GM12874 (cell line): Measurements from ENCODE around the gene TEX14.
A peak's percentile ranks its signal among the peaks of the same experiment; 100 is the strongest.

ENCODE experiments used
- TF ChIP-seq, protein P1 (sequence below): IDR thresholded peaks from 2 replicates; pipeline ENCODE4 v1.5.1; 2011; ENCODE audit warnings: low read depth, mild to moderate bottlenecking, control low read depth, low read length, moderate library complexity; ENCODE audit not compliant: insufficient read depth

Gene TEX14

DNA sequence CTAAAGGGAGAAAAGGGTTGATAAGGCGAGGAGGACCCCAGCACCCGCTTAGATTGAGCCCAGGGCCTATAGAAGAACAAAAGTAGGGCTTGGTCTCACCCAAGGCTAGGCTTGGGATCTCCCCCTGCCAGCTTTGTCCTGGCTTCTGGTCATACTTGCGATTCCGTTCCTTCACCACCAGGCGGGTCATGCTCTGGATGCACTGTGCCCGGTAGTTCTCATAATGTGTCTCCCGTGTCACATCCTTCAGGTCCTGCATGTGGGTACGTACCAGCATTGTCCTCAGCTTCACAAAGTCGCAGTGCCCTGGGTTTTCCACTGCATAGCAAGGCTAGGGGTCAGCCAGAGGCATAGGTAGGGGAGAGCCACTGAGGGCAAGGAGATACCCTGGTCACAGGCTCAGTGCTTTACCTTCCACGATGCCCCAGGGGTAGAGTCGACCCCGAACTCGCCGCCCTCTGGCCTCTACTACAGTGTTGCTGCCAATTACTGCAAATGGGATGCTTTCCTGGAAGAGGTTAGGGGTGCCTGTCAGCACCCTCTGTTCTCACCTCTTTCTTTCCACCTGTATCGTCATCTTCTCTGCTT, 170.9 kb downstream of the TEX14 start:
- TF ChIP-seq, protein P1, sequence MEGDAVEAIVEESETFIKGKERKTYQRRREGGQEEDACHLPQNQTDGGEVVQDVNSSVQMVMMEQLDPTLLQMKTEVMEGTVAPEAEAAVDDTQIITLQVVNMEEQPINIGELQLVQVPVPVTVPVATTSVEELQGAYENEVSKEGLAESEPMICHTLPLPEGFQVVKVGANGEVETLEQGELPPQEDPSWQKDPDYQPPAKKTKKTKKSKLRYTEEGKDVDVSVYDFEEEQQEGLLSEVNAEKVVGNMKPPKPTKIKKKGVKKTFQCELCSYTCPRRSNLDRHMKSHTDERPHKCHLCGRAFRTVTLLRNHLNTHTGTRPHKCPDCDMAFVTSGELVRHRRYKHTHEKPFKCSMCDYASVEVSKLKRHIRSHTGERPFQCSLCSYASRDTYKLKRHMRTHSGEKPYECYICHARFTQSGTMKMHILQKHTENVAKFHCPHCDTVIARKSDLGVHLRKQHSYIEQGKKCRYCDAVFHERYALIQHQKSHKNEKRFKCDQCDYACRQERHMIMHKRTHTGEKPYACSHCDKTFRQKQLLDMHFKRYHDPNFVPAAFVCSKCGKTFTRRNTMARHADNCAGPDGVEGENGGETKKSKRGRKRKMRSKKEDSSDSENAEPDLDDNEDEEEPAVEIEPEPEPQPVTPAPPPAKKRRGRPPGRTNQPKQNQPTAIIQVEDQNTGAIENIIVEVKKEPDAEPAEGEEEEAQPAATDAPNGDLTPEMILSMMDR = peak; percentile 55; the same call in 1 of the 2 replicates

DNA sequence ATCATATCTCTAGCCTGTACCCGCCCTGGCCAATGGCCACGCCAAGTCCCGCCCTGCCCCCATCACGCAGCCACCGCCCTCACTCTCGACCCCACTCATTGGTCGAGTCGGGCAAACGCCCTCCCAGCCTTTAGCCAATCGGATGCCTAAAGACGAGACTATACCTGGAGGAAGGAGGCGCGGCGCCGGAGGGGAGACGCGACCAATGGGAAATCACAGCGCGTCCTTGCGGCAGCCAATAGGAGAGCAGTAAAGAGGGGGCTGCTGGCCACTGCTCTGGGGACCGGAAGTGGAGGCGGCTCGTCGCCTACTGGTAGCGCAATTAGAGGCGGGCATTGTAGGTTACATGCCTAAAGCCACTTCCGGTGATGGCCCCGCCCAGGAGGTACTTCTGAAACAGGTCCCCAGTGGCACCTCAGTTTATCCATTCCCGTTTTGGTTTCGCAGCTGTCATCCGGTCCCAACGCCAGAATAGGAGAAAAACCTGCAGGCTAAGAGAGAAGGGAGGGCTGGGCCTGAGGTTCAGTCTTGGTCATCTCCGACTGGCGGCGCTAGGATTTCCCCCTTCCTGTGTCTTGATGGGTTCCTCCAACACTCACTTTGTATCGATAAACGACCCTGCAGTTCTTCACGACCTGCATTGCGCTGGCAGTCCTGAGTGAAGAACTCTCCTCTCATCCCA, 173.8 kb downstream of the TEX14 start:
- TF ChIP-seq, protein P1 = no peak

DNA sequence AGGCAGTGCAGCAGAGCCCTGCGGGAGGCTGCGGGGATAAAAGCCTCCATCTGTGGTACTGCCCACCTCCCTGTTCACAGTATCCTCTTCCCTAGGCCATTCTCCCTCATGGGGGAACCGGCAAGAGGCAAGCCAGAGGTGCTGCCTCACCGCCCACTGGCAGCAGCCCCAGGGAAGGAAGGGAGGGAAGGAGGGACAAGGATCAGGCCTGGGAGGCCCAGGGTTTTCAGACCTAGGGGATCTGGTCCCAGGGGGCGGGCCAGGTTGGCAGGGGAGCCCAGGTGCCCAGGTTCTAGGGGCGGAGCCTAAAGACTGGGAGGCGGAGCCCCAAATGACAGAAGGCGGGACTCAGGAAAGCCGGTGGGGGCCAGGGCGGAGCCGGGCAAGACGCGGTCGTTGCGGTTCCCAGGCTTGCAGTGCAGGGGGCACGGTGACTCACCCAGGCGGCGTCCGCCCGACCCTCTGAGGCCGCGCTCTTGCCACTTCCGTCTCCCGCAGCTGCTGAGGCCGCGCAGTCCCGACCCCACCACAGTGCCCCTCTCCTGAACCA, 174.4 kb downstream of the TEX14 start:
- TF ChIP-seq, protein P1 = no peak

DNA sequence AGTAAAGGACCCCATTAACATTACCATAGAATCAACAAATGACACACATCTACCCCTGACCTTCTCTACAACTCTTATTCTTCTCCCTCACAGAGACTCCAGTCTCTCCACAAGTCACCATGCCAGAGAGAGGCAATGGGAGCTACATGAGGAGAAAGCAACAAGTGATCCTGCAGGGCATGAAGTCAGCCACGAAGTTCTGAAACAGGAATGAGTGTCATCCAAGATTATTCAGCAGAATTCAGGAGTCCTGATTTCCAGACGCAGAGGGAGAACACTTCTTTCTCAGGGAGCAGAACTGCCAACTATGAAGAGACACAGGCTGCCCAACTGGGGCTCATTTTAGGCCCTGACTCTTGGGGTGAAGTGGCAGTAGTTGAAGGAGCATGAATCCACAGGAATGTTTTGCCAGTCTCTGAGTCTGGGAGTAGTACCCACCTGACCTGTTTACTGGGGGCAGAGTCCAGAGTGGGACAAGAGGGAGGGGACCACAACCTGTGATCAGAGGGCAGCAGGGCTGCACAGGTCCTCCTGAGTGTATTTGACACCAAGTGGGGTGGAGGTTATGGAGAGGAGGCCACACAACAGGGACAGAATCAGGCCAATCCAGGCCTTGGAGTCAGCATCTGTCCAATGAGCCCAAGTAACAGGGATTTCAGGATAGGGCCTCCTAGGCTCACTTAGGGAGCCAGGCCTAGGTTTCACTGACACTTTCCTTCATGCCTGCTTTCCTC, 175.0 kb downstream of the TEX14 start:
- TF ChIP-seq, protein P1 = no peak

DNA sequence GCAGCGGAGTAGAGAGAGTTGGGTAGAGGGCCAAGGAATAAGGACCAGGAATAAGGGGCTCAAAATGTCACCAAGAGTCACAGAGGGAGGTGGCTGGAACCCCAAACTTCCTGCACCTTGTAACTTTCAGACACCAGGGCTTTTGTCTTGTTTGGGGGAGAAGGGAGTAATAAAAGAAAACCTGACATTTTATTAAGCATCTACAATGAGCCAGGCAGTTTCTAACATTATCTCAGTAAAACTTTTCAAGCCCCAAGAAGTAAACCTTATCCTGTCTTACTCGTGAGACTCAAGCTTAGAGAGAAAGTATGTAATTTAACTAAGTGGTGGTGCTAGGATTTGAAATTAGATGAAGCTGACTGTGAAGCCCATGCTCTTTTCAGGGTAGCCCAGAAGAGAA, 176.6 kb downstream of the TEX14 start:
- TF ChIP-seq, protein P1 = no peak

DNA sequence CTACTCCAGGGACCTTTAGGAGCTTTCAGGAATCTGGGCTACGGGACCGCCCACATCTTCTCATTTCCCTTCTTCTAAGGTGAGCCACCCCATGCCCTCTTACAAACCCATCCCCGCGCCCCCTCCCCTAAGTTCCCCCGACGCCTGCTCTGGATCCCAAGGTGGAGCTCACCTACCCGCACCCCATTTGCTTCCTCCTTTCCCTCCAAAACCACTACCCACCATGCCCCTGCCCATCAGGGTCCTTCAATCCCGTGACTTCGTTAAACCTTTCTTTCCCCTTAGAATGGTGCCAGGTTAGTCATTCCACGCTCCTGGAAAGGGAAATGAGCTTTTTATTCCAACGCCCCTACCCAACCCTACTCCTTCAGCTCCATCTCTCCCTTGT, 177.1 kb downstream of the TEX14 start:
- TF ChIP-seq, protein P1 = no peak

DNA sequence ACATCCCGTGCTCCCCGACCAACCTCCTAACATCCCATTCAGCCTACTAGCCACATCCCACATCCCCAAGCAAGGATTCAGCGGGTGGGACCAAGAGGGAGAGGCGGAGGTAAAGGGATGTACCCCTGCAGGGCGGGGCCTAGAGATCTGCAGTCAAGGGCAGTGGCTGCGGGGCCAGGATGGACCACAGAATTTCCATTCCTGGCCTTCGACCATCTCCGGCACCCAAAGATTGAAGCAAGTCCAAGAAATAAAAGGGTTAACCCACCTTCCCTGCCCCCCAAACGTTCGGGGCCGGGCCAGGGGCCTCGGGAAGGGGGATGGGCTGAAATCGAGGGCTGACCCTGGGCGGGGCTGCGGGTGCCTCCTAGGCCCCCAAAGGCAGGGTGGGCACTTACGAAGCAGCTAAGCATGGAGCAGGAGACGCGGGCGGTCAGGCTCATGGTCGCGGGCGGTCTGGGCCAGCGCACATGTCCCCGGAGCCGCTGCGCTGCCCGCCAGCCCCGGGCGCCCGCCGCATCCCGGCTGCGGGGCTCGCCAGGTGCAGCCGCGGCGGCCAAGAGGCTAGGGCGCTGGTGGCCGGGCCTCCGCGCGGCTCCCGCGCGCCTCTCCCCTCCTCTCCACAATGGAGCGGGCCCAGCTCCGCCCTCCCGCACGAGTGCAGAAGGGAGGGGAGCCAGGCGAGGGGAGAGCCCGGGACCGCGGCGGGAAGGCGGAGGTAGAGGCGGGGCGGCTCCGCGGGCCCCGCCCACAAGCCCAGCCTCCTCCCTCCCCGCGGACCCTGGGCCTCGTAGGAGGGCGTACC, 177.7 kb downstream of the TEX14 start, which contains the start of gene MTMR4:
Gene MTMR4, minus strand, starts transcription at position 674 of the 805 bp plus-strand sequence. Its CDS starts 231 bp downstream, at position 443.
- TF ChIP-seq, protein P1 = no peak
